Loucy (cell line): Measurements from ENCODE around the gene ZNRF1.

ENCODE experiments used
- H2AFZ ChIP-seq: fragments of 200-600 bp; sonication (generic); 2 replicates; pipeline ENCODE4 v1.6.0; 2016; ENCODE audit warnings: antibody characterized with exemption, mild to moderate bottlenecking, low read length, moderate library complexity
- H3F3A ChIP-seq: fragments of 200-600 bp; 2 replicates; pipeline ENCODE4 v1.6.0; 2016; ENCODE audit warnings: antibody characterized with exemption, low read depth, mild to moderate bottlenecking
- H3K27me3 ChIP-seq: fragments of 200-600 bp; sonication (generic); 2 replicates; pipeline ENCODE4 v1.6.1; 2014; ENCODE audit warnings: low read length, mild to moderate bottlenecking; ENCODE audit not compliant: insufficient read depth, poor library complexity, severe bottlenecking
- H3K36me3 ChIP-seq: fragments of 200-600 bp; sonication (generic); 2 replicates; pipeline ENCODE4 v1.6.1; 2016; ENCODE audit warnings: low read length; ENCODE audit not compliant: insufficient read depth
- H3K4me1 ChIP-seq: fragments of 200-600 bp; sonication (generic); 2 replicates; pipeline ENCODE4 v1.5.1; 2014; ENCODE audit warnings: low read length, mild to moderate bottlenecking; ENCODE audit not compliant: insufficient read depth, poor library complexity, severe bottlenecking
- H3K4me2 ChIP-seq: fragments of 200-600 bp; sonication (generic); 2 replicates; pipeline ENCODE4 v1.6.0; 2014; ENCODE audit warnings: antibody characterized with exemption, low read length, low read depth, mild to moderate bottlenecking; ENCODE audit not compliant: poor library complexity, severe bottlenecking
- H3K4me3 ChIP-seq: fragments of 200-600 bp; sonication (generic); 2 replicates; pipeline ENCODE4 v1.5.1; 2014; ENCODE audit warnings: low read length, mild to moderate bottlenecking, mixed read lengths; ENCODE audit not compliant: poor library complexity, severe bottlenecking
- H3K79me2 ChIP-seq: fragments of 200-600 bp; sonication (generic); 2 replicates; pipeline ENCODE4 v1.6.1; 2014; ENCODE audit warnings: low read length; ENCODE audit not compliant: insufficient read depth
- H3K9ac ChIP-seq: fragments of 200-600 bp; sonication (generic); 2 replicates; pipeline ENCODE4 v1.6.0; 2014; ENCODE audit warnings: mild to moderate bottlenecking, low read depth, low read length, moderate library complexity; ENCODE audit not compliant: poor library complexity, severe bottlenecking
- H3K9me2 ChIP-seq: fragments of 200-600 bp; sonication (generic); replicated peaks from 2 replicates; pipeline ENCODE4 v1.6.1; 2016; ENCODE audit warnings: low read depth, low read length, mixed read lengths
- H3K9me3 ChIP-seq: fragments of 200-600 bp; sonication (generic); 2 replicates; pipeline ENCODE4 v1.6.1; 2014; ENCODE audit warnings: mild to moderate bottlenecking, antibody characterized with exemption, low read length, low read depth; ENCODE audit not compliant: insufficient read depth
- H4K20me1 ChIP-seq: fragments of 200-600 bp; sonication (generic); 2 replicates; pipeline ENCODE4 v1.6.0; 2014; ENCODE audit warnings: antibody characterized with exemption, low read length, mild to moderate bottlenecking; ENCODE audit not compliant: insufficient read depth, poor library complexity, severe bottlenecking
- CTCF ChIP-seq: fragments of 200-600 bp; sonication (generic); conservative IDR thresholded peaks from 2 replicates; pipeline ENCODE4 v1.5.1; 2014; ENCODE audit warnings: mild to moderate bottlenecking, antibody characterized with exemption, low read length
- EZH2phosphoT487 ChIP-seq: fragments of 200-600 bp; IDR thresholded peaks from 2 replicates; pipeline ENCODE4 v1.6.1; 2018; ENCODE audit warnings: antibody characterized with exemption, mild to moderate bottlenecking, moderate library complexity, borderline replicate concordance

Gene ZNRF1

GRCh38 chr16:75138636-75139035 is 139.8 kb downstream of the ZNRF1 start:
- Histone ChIP-seq H3K36me3 (no peaks in the 10 kb centered on the region), H3K9me2 (no peaks in the 10 kb centered on the region), H4K20me1 (no peaks in the 10 kb centered on the region), H3K9ac (no peak overlapping the region), H3K4me2 (no peak overlapping the region), H3K4me3 (no peak overlapping the region), H3K79me2 (no peaks in the 10 kb centered on the region), H2AFZ (no peak overlapping the region), H3K9me3 (no peaks in the 10 kb centered on the region), H3K4me1 (no peaks in the 10 kb centered on the region), H3F3A (no peaks in the 10 kb centered on the region; the same call in 1 of the 2 replicates), H3K27me3 (no peaks in the 10 kb centered on the region)
- TF ChIP-seq CTCF (no peak), EZH2phosphoT487 (no peak)

- H3K4me3 ChIP-seq, result no peak overlapping the region
- no peaks in the 10 kb centered on the region for H3K4me1 ChIP-seq
- no peaks in the 10 kb centered on the region for H3K79me2 ChIP-seq
- no peaks in the 10 kb centered on the region for H4K20me1 ChIP-seq
- no peaks in the 10 kb centered on the region for H3K9me3 ChIP-seq
- H2AFZ ChIP-seq, result no peak overlapping the region
- H3K9ac ChIP-seq, result no peak overlapping the region
- H3K9me2 ChIP-seq, result no peaks in the 10 kb centered on the region
- TF ChIP-seq EZH2phosphoT487, result no peak
- TF ChIP-seq CTCF, result no peak
- no peaks in the 10 kb centered on the region for H3K27me3 ChIP-seq
- no peak overlapping the region for H3K4me2 ChIP-seq
- no peaks in the 10 kb centered on the region for H3K36me3 ChIP-seq
- no peaks in the 10 kb centered on the region; the same call in 1 of the 2 replicates for H3F3A ChIP-seq
Measured at GRCh38 chr16:75139498-75139897, 140.7 kb downstream of the ZNRF1 start.

- no peaks in the 10 kb centered on the region for H3K4me1 ChIP-seq
- H3K9me2 ChIP-seq, result no peaks in the 10 kb centered on the region
- no peaks in the 10 kb centered on the region; the same call in 1 of the 2 replicates for H3K9me3 ChIP-seq
- H3K36me3 ChIP-seq, result no peaks in the 10 kb centered on the region
- no peak for TF ChIP-seq EZH2phosphoT487
- no peak for TF ChIP-seq CTCF
- no peak overlapping the region for H2AFZ ChIP-seq
- H3K9ac ChIP-seq, result no peak overlapping the region
- no peaks in the 10 kb centered on the region for H3K27me3 ChIP-seq
- no peak overlapping the region for H3K4me3 ChIP-seq
- no peaks in the 10 kb centered on the region for H3F3A ChIP-seq
- peaks cover 1% of the 10 kb centered on the region for H4K20me1 ChIP-seq
- no peak overlapping the region for H3K4me2 ChIP-seq
- H3K79me2 ChIP-seq, result peaks cover 3% of the 10 kb centered on the region
Measured at GRCh38 chr16:75143941-75144340, 145.1 kb downstream of the ZNRF1 start.
